Smooth muscle cell (in vitro differentiated cells): ENCODE measurements around the gene MORC4. TPM values are rescaled to one million over a fixed set of nuclear protein-coding genes. Genes with fewer than 3 reads are reported as not detected.

Experiments
- DNase-seq: peaks from one replicate; lab custom pipeline; 2025; ENCODE audit not compliant: unreplicated experiment; lab: John Stamatoyannopoulos, UW
- H2AFZ ChIP-seq: fragments of 200-600 bp; sonication (generic); 2 replicates; pipeline ENCODE4 v1.6.0; 2016; ENCODE audit warnings: antibody characterized with exemption, low read depth, mild to moderate bottlenecking
- H3F3A ChIP-seq: fragments of 200-600 bp; sonication (generic); 2 replicates; pipeline ENCODE4 v1.6.0; 2017; ENCODE audit warnings: antibody characterized with exemption, low read depth
- H3K27ac ChIP-seq: fragments of 200-600 bp; sonication (generic); 2 replicates; pipeline ENCODE4 v1.5.1; 2016; ENCODE audit warnings: low read depth, mild to moderate bottlenecking
- H3K27me3 ChIP-seq: fragments of 200-600 bp; sonication (generic); 2 replicates; pipeline ENCODE4 v1.6.1; 2016; ENCODE audit warnings: low read depth, mild to moderate bottlenecking
- H3K36me3 ChIP-seq: fragments of 200-600 bp; sonication (generic); 2 replicates; pipeline ENCODE4 v1.5.1; 2016; ENCODE audit warnings: low read depth
- H3K4me1 ChIP-seq: fragments of 200-600 bp; sonication (generic); 2 replicates; pipeline ENCODE4 v1.5.1; 2016; ENCODE audit warnings: low read depth
- H3K4me2 ChIP-seq: fragments of 200-600 bp; sonication (generic); 2 replicates; pipeline ENCODE4 v1.6.0; 2016; ENCODE audit warnings: mild to moderate bottlenecking
- H3K4me3 ChIP-seq: fragments of 200-600 bp; sonication (generic); 2 replicates; pipeline ENCODE4 v1.5.1; 2016; ENCODE audit warnings: mild to moderate bottlenecking
- H3K79me2 ChIP-seq: fragments of 200-600 bp; sonication (generic); 2 replicates; pipeline ENCODE4 v1.6.0; 2016; ENCODE audit warnings: low read depth, mild to moderate bottlenecking
- H3K9ac ChIP-seq: fragments of 200-600 bp; sonication (generic); 2 replicates; pipeline ENCODE4 v1.6.0; 2016; ENCODE audit warnings: low read depth
- H3K9me3 ChIP-seq: fragments of 200-600 bp; sonication (generic); replicated peaks from 2 replicates; pipeline ENCODE4 v1.5.1; 2016; ENCODE audit warnings: low read depth
- H4K20me1 ChIP-seq: fragments of 200-600 bp; sonication (generic); 2 replicates; pipeline ENCODE4 v1.6.0; 2016; ENCODE audit warnings: low read depth
- CTCF ChIP-seq: fragments of 200-600 bp; sonication (generic); IDR thresholded peaks from 2 replicates; pipeline ENCODE4 v1.5.1; 2017; ENCODE audit warnings: borderline replicate concordance, mild to moderate bottlenecking, antibody characterized with exemption; ENCODE audit not compliant: insufficient read depth, poor library complexity, severe bottlenecking
- WGBS: methylation state at CpG from one replicate; pipeline ENCODE4 v1.1.7; 2016; ENCODE audit warnings: low lambda C conversion rate; 5-methylcytosine and 5-hydroxymethylcytosine counted together
- polyA plus RNA-seq: library from polyadenylated mRNA; unstranded; fragments of >200 nt; fragmentation: Nextera tagmentation; extraction: Ambion mirVana; gene quantifications from 2 replicates; pipeline ENCODE4 v1.2.1, GENCODE V29; 2016
- total RNA-seq: library from RNA; depleted of rRNA; stranded (reverse); fragments of >200 nt; gene quantifications from 2 replicates; pipeline ENCODE4 v1.2.3, GENCODE V29; 2014

The MORC4 gene
- total and polyA plus RNA-seq, 2 experiments from 2014 or later: 27.1 to 33.8 TPM

GRCh38 chrX:106936246-106936645, 63.8 kb downstream of the MORC4 start:
- no peak overlapping the region for H2AFZ ChIP-seq
- no peak overlapping the region for H3K4me2 ChIP-seq
- H3K9me3 ChIP-seq: no peaks in the 10 kb centered on the region
- no peaks in the 10 kb centered on the region for H3F3A ChIP-seq
- H3K79me2 ChIP-seq: no peaks in the 10 kb centered on the region
- H3K9ac ChIP-seq: no peak overlapping the region
- WGBS: 25% methylated on average over 1 of the region's 1 CpG
- no peaks in the 10 kb centered on the region for H3K36me3 ChIP-seq
- no peak overlapping the region for H3K27ac ChIP-seq
- TF ChIP-seq CTCF: no peak
- no peaks in the 10 kb centered on the region for H4K20me1 ChIP-seq
- no peak overlapping the region for H3K4me3 ChIP-seq
- DNase-seq: no peak
- no peaks in the 10 kb centered on the region for H3K27me3 ChIP-seq
- peaks cover 3% of the 10 kb centered on the region for H3K4me1 ChIP-seq

- no peak overlapping the region for H2AFZ ChIP-seq
- no peaks in the 10 kb centered on the region for H3F3A ChIP-seq
- no peaks in the 10 kb centered on the region for H3K79me2 ChIP-seq
- peaks cover 3% of the 10 kb centered on the region for H3K4me1 ChIP-seq
- H3K36me3 ChIP-seq: no peaks in the 10 kb centered on the region
- H3K9ac ChIP-seq: no peak overlapping the region
- TF ChIP-seq CTCF: no peak
- no peaks in the 10 kb centered on the region for H4K20me1 ChIP-seq
- no peak for DNase-seq
- no peaks in the 10 kb centered on the region for H3K9me3 ChIP-seq
- WGBS: 54% methylated on average over 4 of the region's 4 CpGs
- no peak overlapping the region for H3K4me2 ChIP-seq
- peak overlapping the region; percentile 32 for H3K27ac ChIP-seq
- no peak overlapping the region for H3K4me3 ChIP-seq
- no peaks in the 10 kb centered on the region for H3K27me3 ChIP-seq
Measured at GRCh38 chrX:106935175-106935574, 64.8 kb downstream of the MORC4 start.

GRCh38 chrX:106933538-106933961, 66.5 kb downstream of the MORC4 start:
- Histone ChIP-seq H3K27me3 (no peaks in the 10 kb centered on the region), H3K36me3 (no peaks in the 10 kb centered on the region), H3K4me3 (no peak overlapping the region), H3K4me2 (no peak overlapping the region), H4K20me1 (no peaks in the 10 kb centered on the region), H3K4me1 (peaks cover 3% of the 10 kb centered on the region), H3F3A (no peaks in the 10 kb centered on the region), H3K27ac (peak overlapping the region; percentile 95), H3K79me2 (no peaks in the 10 kb centered on the region), H3K9me3 (no peaks in the 10 kb centered on the region), H2AFZ (no peak overlapping the region), H3K9ac (no peak overlapping the region)
- no peak for DNase-seq
- WGBS: 41% methylated on average over 3 of the region's 3 CpGs
- no peak for TF ChIP-seq CTCF

- Histone ChIP-seq H3K4me1 (peaks cover 3% of the 10 kb centered on the region), H3K9ac (no peak overlapping the region), H2AFZ (no peak overlapping the region), H3K36me3 (no peaks in the 10 kb centered on the region), H3K79me2 (no peaks in the 10 kb centered on the region), H3K27me3 (no peaks in the 10 kb centered on the region), H3K4me2 (peak overlapping the region; percentile 57), H3K27ac (peak overlapping the region; percentile 95), H4K20me1 (no peaks in the 10 kb centered on the region), H3F3A (no peaks in the 10 kb centered on the region), H3K9me3 (no peaks in the 10 kb centered on the region), H3K4me3 (no peak overlapping the region)
- 48% methylated on average over 6 of the region's 6 CpGs for WGBS
- TF ChIP-seq CTCF: no peak
- DNase-seq: no peak
Measured at GRCh38 chrX:106932960-106933537, 67.0 kb downstream of the MORC4 start.
